HL-60 (cell line): Measurements from ENCODE around the gene ACTR5.

Source experiments
- DNase-seq, 2 experiments: peaks; one replicate each; pipeline ENCODE4 v3.0.0-alpha.2; 2010 to 2020; ENCODE audit warnings: low read depth in 1 of 2, low spot score in 1 of 2
- H3K27ac ChIP-seq: fragments of 250-450 bp; sonication (Bioruptor Pico); replicated peaks from 2 replicates; pipeline ENCODE4 v1.5.1; 2020; ENCODE audit warnings: mild to moderate bottlenecking, moderate library complexity
- H3K27me3 ChIP-seq: fragments of 250-450 bp; sonication (Bioruptor Pico); 2 replicates; pipeline ENCODE4 v1.5.1; 2021; ENCODE audit warnings: mild to moderate bottlenecking, moderate library complexity; ENCODE audit not compliant: insufficient read depth, poor library complexity, severe bottlenecking
- H3K4me3 ChIP-seq: replicated peaks from 2 replicates; pipeline ENCODE4 v1.5.1; 2011; ENCODE audit warnings: mild to moderate bottlenecking, control low read depth, low read length; ENCODE audit not compliant: insufficient read depth
- GABPA ChIP-seq: IDR thresholded peaks from 2 replicates; pipeline ENCODE4 v1.6.1; 2012; ENCODE audit warnings: low read depth
- POLR2AphosphoS5 ChIP-seq: IDR thresholded peaks from 2 replicates; pipeline ENCODE4 v1.6.1; 2012; ENCODE audit warnings: low read depth
- SPI1 ChIP-seq: IDR thresholded peaks from 2 replicates; pipeline ENCODE4 v1.6.1; 2012; ENCODE audit warnings: low read depth, mild to moderate bottlenecking, borderline replicate concordance
- TF ChIP-seq, protein P1 (sequence below): IDR thresholded peaks from 2 replicates; pipeline ENCODE4 v1.6.1; 2012; ENCODE audit warnings: low read depth; ENCODE audit not compliant: insufficient replicate concordance
- TF ChIP-seq, protein P2 (sequence below): IDR thresholded peaks from one replicate; pipeline ENCODE4 v1.5.1; 2011; ENCODE audit warnings: low read length, control low read depth, inconsistent platforms; ENCODE audit not compliant: insufficient read depth

The ACTR5 gene

DNA sequence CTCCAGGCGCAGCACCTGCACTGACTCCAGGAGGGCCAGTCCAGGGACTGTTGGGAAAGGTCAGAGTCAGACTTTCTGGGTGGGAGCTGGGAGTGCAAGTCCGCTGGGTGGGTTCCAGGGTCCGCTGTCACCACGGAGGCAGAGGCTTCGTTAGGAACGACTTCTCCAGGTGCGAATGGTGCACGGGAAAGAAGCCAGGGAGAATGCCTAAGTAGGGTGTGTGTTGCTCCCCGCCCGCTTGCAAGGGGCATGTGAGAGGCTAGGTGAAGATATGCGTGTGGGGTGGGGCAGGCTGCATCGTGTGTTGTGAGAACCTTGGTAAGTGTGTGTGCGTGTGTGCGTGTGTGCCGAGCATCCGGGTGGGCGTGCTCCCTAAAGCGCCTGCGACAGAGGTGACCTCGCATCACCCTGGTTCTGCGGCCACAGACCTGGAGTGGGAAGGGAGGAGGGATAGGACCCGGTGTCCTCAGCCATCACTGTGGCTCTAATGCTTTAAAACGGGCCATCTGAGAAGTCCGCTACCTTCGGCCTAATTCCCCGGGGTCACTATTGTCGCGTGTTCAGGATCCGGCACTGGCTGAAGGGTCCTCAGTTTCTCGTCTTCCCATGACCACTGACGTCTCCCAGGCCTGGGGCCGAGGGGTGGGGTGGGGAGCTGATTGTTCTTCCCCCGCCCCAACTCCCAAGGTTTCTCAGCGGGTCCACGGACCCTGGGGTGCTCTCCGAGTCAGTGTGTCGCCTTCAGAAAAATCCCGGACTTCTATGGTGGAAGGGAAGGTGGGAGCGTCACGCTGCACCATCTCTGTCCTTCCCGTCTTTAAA lies 17.9 kb upstream of the ACTR5 start:
- Histone ChIP-seq H3K27ac (no peak overlapping the region), H3K4me3 (no peak overlapping the region), H3K27me3 (peaks cover 74% of the 10 kb centered on the region)
- DNase-seq = no peak
- TF ChIP-seq POLR2AphosphoS5 = no peak
- TF ChIP-seq, protein P1, sequence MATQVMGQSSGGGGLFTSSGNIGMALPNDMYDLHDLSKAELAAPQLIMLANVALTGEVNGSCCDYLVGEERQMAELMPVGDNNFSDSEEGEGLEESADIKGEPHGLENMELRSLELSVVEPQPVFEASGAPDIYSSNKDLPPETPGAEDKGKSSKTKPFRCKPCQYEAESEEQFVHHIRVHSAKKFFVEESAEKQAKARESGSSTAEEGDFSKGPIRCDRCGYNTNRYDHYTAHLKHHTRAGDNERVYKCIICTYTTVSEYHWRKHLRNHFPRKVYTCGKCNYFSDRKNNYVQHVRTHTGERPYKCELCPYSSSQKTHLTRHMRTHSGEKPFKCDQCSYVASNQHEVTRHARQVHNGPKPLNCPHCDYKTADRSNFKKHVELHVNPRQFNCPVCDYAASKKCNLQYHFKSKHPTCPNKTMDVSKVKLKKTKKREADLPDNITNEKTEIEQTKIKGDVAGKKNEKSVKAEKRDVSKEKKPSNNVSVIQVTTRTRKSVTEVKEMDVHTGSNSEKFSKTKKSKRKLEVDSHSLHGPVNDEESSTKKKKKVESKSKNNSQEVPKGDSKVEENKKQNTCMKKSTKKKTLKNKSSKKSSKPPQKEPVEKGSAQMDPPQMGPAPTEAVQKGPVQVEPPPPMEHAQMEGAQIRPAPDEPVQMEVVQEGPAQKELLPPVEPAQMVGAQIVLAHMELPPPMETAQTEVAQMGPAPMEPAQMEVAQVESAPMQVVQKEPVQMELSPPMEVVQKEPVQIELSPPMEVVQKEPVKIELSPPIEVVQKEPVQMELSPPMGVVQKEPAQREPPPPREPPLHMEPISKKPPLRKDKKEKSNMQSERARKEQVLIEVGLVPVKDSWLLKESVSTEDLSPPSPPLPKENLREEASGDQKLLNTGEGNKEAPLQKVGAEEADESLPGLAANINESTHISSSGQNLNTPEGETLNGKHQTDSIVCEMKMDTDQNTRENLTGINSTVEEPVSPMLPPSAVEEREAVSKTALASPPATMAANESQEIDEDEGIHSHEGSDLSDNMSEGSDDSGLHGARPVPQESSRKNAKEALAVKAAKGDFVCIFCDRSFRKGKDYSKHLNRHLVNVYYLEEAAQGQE = no peak
- TF ChIP-seq SPI1 = no peak
- TF ChIP-seq, protein P2, sequence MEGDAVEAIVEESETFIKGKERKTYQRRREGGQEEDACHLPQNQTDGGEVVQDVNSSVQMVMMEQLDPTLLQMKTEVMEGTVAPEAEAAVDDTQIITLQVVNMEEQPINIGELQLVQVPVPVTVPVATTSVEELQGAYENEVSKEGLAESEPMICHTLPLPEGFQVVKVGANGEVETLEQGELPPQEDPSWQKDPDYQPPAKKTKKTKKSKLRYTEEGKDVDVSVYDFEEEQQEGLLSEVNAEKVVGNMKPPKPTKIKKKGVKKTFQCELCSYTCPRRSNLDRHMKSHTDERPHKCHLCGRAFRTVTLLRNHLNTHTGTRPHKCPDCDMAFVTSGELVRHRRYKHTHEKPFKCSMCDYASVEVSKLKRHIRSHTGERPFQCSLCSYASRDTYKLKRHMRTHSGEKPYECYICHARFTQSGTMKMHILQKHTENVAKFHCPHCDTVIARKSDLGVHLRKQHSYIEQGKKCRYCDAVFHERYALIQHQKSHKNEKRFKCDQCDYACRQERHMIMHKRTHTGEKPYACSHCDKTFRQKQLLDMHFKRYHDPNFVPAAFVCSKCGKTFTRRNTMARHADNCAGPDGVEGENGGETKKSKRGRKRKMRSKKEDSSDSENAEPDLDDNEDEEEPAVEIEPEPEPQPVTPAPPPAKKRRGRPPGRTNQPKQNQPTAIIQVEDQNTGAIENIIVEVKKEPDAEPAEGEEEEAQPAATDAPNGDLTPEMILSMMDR = no peak
- TF ChIP-seq GABPA = no peak

DNA sequence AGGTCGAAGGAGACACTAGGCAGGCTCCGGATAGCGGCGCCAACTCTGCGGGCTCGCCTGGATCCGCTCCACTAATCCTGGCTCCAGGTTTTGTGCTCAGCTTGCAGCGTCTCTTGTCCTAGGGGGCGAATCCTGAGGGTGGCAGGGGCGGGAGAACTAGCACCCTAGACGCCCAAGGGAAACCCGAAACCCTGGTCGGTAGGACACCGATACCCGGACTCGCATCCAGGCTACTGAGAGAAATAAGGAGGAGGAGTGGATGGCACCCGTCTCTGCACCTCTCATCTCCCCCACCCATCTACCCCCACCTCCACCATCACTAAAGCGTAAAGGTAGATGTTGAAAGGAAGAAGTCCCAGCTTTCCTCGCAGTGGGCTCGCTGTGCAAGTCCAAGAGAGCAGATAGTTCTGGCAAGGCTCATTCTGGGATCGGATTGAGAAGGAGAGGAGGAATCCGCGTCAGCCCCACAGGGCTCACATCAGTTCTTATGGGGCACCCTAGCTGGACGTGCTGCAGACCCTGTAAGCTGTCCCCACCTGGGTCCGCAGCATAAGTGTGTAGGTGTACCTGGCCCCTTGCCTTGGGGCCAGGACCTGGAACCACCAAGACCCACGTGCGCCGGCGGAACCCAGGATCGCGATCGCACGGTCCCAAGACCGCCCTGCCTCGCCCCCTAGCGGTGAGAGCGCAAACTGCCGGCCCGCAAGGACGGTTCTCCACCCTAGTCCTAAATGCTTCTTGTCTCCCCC lies 17.1 kb upstream of the ACTR5 start:
- DNase-seq = peak; percentile 42 to 58
- peaks cover 74% of the 10 kb centered on the region for H3K27me3 ChIP-seq
- H3K4me3 ChIP-seq = no peak overlapping the region

GRCh38 chr20:38731738-38732113 lies 16.5 kb upstream of the ACTR5 start:
- Histone ChIP-seq H3K27me3 (peaks cover 69% of the 10 kb centered on the region), H3K4me3 (no peak overlapping the region)

More for the DNA sequence above, 17.1 kb upstream of the ACTR5 start:
- no peak overlapping the region for H3K27ac ChIP-seq
- TF ChIP-seq GABPA = no peak
- TF ChIP-seq, protein P2 = peak; percentile 95
- no peak for TF ChIP-seq SPI1
- TF ChIP-seq, protein P1 = no peak
- no peak for TF ChIP-seq POLR2AphosphoS5

More at GRCh38 chr20:38731738-38732113, 16.5 kb upstream of the ACTR5 start:
- TF ChIP-seq, protein P1 = no peak
- H3K27ac ChIP-seq = no peak overlapping the region
- DNase-seq = no peak
